GM19467 (cell line): Measurements from ENCODE around the gene NMD3.
"Not testable (repeated sequence)": the region's sequence is repeated elsewhere in the genome, so short reads cannot be mapped to it uniquely, and the experiment has no call there.

Experiments
- ATAC-seq: cut with Tn5 transposase; IDR thresholded peaks from one replicate; pipeline ENCODE4 v1.9.1; 2021; ENCODE audit warnings: mild to moderate bottlenecking, moderate library complexity; ENCODE audit not compliant: unreplicated experiment

NMD3 gene

GRCh38 chr3:161274691-161275298 lies 53.7 kb downstream of the NMD3 start:
- peak; percentile 68 for ATAC-seq

DNA sequence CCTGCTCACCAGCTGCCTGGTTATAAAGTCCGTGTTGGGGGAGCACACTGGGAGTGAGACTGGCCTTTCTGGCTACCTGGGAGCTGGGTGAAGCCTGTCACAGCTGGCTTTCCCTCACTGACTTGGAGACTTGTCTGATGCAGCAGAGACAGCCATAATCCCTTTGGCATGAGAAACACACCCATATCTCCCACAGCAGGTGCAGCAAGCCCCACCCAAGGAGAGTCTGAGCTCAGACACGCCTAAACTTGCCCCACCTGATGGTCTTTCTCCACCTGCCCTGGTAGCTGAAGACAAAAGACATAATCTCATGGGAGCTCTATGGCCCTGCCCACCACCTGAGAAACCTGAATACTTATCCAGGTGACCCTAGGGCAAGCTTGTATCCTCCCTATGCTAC lies 54.8 kb downstream of the NMD3 start:
- ATAC-seq: no peak

- ATAC-seq: not testable (repeated sequence)
These were observed 61.3 kb downstream of the NMD3 start for GRCh38 chr3:161282387-161282786.

DNA sequence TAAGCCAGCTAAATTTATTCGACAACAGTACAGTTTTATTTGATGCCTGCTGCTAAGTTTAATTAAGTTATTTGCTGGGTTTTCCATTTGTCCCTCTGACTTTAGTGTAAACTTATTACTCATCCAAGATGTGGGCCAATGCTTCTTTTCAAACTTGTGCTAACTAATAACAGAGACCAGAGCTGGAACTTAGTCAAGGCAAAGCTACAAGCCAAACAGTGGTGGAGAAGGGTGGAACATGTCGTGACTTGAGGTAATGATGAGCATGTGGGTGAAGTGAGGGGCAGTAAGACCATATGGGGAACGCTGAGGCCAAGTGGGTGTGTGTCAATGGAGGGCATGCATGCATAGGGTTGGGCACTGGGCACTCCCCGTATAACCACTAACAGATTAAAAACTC lies 63.9 kb downstream of the NMD3 start:
- no peak for ATAC-seq

DNA sequence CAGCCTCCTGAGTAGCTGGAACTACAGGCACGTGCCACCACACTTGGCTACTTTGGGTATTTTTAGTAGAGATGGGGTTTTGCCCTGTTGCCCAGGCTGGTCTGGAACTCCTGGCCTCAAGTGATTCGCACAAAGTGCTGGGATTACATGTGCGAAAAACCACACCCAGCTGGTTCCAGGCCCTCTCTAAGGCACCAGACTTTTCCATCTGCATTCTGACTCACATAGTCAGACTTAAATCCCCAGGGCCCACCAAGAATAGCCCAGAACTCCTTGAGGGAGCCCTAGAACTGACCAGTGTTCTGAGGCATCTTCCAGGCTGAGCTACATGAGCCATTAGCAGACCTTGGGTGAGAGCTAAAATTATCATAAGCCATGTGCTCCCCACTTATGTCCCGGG lies 68.1 kb downstream of the NMD3 start:
- ATAC-seq: no peak

- no peak for ATAC-seq
These were observed 70.2 kb downstream of the NMD3 start for GRCh38 chr3:161291191-161291901.

GRCh38 chr3:161293381-161293780 lies 72.3 kb downstream of the NMD3 start:
- no peak for ATAC-seq

DNA sequence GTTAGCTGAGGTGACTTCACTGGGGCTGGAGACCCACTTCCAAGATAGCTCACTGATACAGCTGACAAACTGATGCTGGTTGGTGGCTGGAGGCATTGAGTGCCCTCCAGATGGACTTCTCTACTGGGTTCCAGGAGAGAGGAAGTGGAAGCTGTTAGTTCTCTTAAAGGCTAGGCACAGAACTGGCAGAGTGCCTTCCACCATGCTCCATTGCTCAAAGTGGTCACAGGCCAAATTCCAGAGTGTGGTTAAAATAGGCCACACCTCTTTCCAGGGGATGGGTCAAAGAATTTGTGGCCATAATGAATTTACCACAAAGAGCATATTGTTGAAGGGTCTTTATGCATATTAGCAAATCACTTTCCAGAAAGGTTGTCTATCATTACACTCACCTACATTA lies 74.2 kb downstream of the NMD3 start:
- no peak for ATAC-seq

DNA sequence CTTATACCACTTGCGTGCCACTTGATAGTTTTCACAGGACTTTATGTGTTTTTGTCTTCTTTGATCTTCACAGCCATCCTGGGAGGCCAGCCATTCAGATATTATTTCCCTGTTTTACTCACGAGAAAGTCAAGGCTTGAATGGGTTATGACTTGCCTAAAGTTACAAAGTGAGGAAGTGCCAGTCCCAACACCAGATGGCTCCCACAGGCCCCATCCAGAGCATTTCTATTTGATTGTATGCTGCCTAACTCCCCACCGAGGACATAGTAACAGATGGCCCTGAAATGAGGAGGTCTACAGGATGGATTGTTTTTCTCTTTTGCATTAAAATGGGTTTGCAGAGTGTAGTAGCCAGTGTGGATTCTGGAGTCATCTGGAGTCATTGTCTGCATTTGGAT lies 75.7 kb downstream of the NMD3 start:
- no peak for ATAC-seq
